Uterus (tissue), 4 donors: ENCODE measurements around the gene VWA5B2. TPM values are rescaled to one million over a fixed set of nuclear protein-coding genes. Genes with fewer than 3 reads are reported as not detected.

Experiments used
- microRNA counts, 2 donors: library from miRNA; unstranded; fragments of <30 nt; microRNA quantifications; one replicate each; lab custom pipeline; 2016 to 2017
- microRNA-seq: library from miRNA; unstranded; fragments of <30 nt; microRNA quantifications from one replicate; pipeline ENCODE4, GENCODE V29; 2016; ENCODE audit warnings: borderline microRNAs expressed, borderline replicate concordance
- small RNA-seq: library from RNA; depleted of rRNA; stranded (forward); fragments of <200 nt; gene quantifications from one replicate; pipeline ENCODE3, GENCODE V24; 2016
- total RNA-seq, 4 donors: library from RNA; depleted of rRNA in 3 of 4; stranded (reverse); fragments of >200 nt in 3 of 4; gene quantifications; one replicate each; pipeline versions ENCODE4 v1.1.0 to v1.2.4, GENCODE V29; 2014 to 2023
- donor health status: DM: yes; HTN: yes; CAD: no.

VWA5B2 gene
- total RNA-seq, 4 donors from 2014 or later, result 0.35 TPM; not detected in 3

MicroRNA genes within 50 kb of the gene (microRNA counts, 767-probe panel; counts per million panel counts)
- microRNA hsa-miR-1224-3p (lab: Ali Mortazavi, UCI) (0 counts per million in 2 donors), microRNA hsa-miR-1224-5p (lab: Ali Mortazavi, UCI) (0 counts per million in 2 donors)

Small RNA genes lying within 50 kb of the gene (microRNA-seq; reads per million reads assigned to microRNA genes)
- not detected for gene MIR1224

Small RNA genes lying within 50 kb of the gene (small RNA-seq; reads per million reads assigned to genes)
- gene MIR1224, result not detected

Other genes with a start within 250 kb of the VWA5B2 start
- 10 to 100 TPM; 15.9 to 46.0 (median 23.3) TPM for gene ABCC5, start 211.7 kb upstream of the VWA5B2 start, total RNA-seq
- not detected for gene HTR3D, start 197.8 kb upstream of the VWA5B2 start, total RNA-seq
- under 1 TPM in 1 of 4 donors, not detected in 3; 0.29 TPM for gene HTR3C, start 176.5 kb upstream of the VWA5B2 start, total RNA-seq
- gene HTR3E, start 132.5 kb upstream of the VWA5B2 start, total RNA-seq, result not detected
- gene EIF2B5, start 94.2 kb upstream of the VWA5B2 start, total RNA-seq, result 10 to 100 TPM in 3 of 4 donors, 1 to 10 TPM in 1; 6.5 to 48.0 (median 32.3) TPM
- gene DVL3, start 74.2 kb upstream of the VWA5B2 start, total RNA-seq, result 10 to 100 TPM; 20.5 to 86.3 (median 57.4) TPM
- 100 to 1,000 TPM in 3 of 4 donors, 10 to 100 TPM in 1; 81.8 to 248 (median 172) TPM for gene AP2M1, start 54.7 kb upstream of the VWA5B2 start, total RNA-seq
- gene ABCF3, start 43.4 kb upstream of the VWA5B2 start, total RNA-seq, result 10 to 100 TPM; 11.8 to 73.0 (median 36.8) TPM
- gene ALG3, start 19.4 kb downstream of the VWA5B2 start, total RNA-seq, result 10 to 100 TPM; 16.5 to 77.1 (median 53.1) TPM
- gene EEF1AKMT4, start 20.1 kb downstream of the VWA5B2 start, total RNA-seq, result 1 to 10 TPM in 3 of 4 donors, under 1 TPM in 1; 0.51 to 4.7 (median 2.2) TPM
- gene CAMK2N2, start 32.0 kb downstream of the VWA5B2 start, total RNA-seq, result not detected
- gene ECE2, start 46.4 kb downstream of the VWA5B2 start, total RNA-seq, result not detected
- gene PSMD2, start 69.7 kb downstream of the VWA5B2 start, total RNA-seq, result 100 to 1,000 TPM; 117 to 275 (median 147) TPM
- 100 to 1,000 TPM; 133 to 269 (median 170) TPM for gene EIF4G1, start 85.0 kb downstream of the VWA5B2 start, total RNA-seq
- gene FAM131A, start 108.0 kb downstream of the VWA5B2 start, total RNA-seq, result 10 to 100 TPM; 13.2 to 42.6 (median 36.8) TPM
- gene CLCN2, start 132.0 kb downstream of the VWA5B2 start, total RNA-seq, result 10 to 100 TPM in 2 of 4 donors, 1 to 10 TPM in 1, under 1 TPM in 1; 0.77 to 20.8 (median 7.3) TPM
- 100 to 1,000 TPM in 2 of 4 donors, 10 to 100 TPM in 2; 52.8 to 103 (median 82.7) TPM for gene POLR2H, start 132.1 kb downstream of the VWA5B2 start, total RNA-seq
- 1 to 10 TPM in 1 of 4 donors, under 1 TPM in 3; 0.29 to 4.7 (median 0.46) TPM for gene THPO, start 148.6 kb downstream of the VWA5B2 start, total RNA-seq
- 10 to 100 TPM; 15.9 to 57.1 (median 30.7) TPM for gene CHRD, start 150.5 kb downstream of the VWA5B2 start, total RNA-seq